Transverse colon (tissue), 4 donors: Measurements from ENCODE around the gene GLT8D1. TPM values are rescaled to one million over a fixed set of nuclear protein-coding genes. Genes with fewer than 3 reads are reported as not detected.
A peak's percentile ranks its signal among the peaks of the same experiment; 100 is the strongest.

Experiments
- DNase-seq: peaks from one replicate; pipeline ENCODE4 v3.0.0-alpha.2; 2019
- H3K27ac ChIP-seq, 4 donors: fragments of 200-600 bp; sonication (generic); 2 replicates each; pipeline ENCODE4 v1.5.1; 2016 to 2018; ENCODE audit warnings: inconsistent platforms in 4 of 4
- H3K27me3 ChIP-seq: fragments of 200-600 bp; sonication (generic); 2 replicates; pipeline ENCODE4 v1.5.1; 2017; ENCODE audit warnings: inconsistent platforms
- H3K36me3 ChIP-seq, 4 donors: fragments of 200-600 bp; sonication (generic); 2 replicates each; pipeline ENCODE4 v1.5.1; 2017 to 2019; ENCODE audit warnings: inconsistent platforms in 4 of 4
- H3K4me1 ChIP-seq, 4 donors: fragments of 200-600 bp; sonication (generic); 2 replicates each; pipeline ENCODE4 v1.5.1; 2017 to 2020; ENCODE audit warnings: inconsistent platforms in 4 of 4
- H3K4me3 ChIP-seq, 4 donors: fragments of 200-600 bp; sonication (generic); 1 replicate in 1 of 4; 2 replicates in 3 of 4; pipeline versions ENCODE4 v1.5.1 to v1.6.1; 2017 to 2019; ENCODE audit warnings: inconsistent platforms in 4 of 4
- H3K9me3 ChIP-seq, 2 donors: fragments of 200-600 bp; sonication (generic); 2 replicates each; pipeline ENCODE4 v1.5.1; 2017 to 2019; ENCODE audit warnings: inconsistent platforms in 2 of 2
- CTCF ChIP-seq, 5 experiments: fragments of 200-600 bp in 3 of 5; fragments of 450-650 bp in 2 of 5; sonication (generic) in 3 of 5; IDR thresholded peaks; 1 replicate in 2 of 5; 2 replicates in 3 of 5; pipeline ENCODE4 v1.5.1; 2016 to 2017; ENCODE audit warnings: antibody characterized with exemption in 5 of 5, inconsistent platforms in 3 of 5, mild to moderate bottlenecking in 2 of 5, moderate library complexity in 1 of 5
- EP300 ChIP-seq: sonication (generic); formaldehyde crosslinking; IDR thresholded peaks from one replicate; pipeline ENCODE4 v1.6.1; 2017; ENCODE audit warnings: antibody characterized with exemption, low read depth
- POLR2A ChIP-seq: fragments of 450-650 bp; IDR thresholded peaks from one replicate; pipeline ENCODE4 v1.6.1; 2016; ENCODE audit warnings: antibody characterized with exemption, mild to moderate bottlenecking, moderate library complexity
- POLR2AphosphoS5 ChIP-seq, 3 donors: sonication (generic); formaldehyde crosslinking; IDR thresholded peaks; one replicate each; pipeline ENCODE4 v1.6.1; 2016; ENCODE audit warnings: antibody characterized with exemption in 3 of 3
- WGBS, 2 donors: methylation state at CpG; one replicate each; pipeline ENCODE4 v1.1.5; 2018; ENCODE audit warnings: low coverage in 1 of 2; 5-methylcytosine and 5-hydroxymethylcytosine counted together
- in situ Hi-C, 4 donors: fragments of 200-750 bp; cut with MboI; loops; one replicate each; pipeline versions ENCODE4 v1.15.0 to v1.15.1; 2017; ENCODE audit warnings: low sequenced_read_pairs in 3 of 4, low pct_ligation_motif_present in 1 of 4, low pct_unique_long_range_greater_than_20kb in 1 of 4
- intact Hi-C: fragments of 100-400 bp; cut with DNase I; formaldehyde crosslinking; loops from one replicate; pipeline ENCODE4 v1.15.1; 2023; ENCODE audit warnings: low total_unique reads
- total RNA-seq, 4 donors: library from RNA; depleted of rRNA; stranded (reverse); fragments of >200 nt; gene quantifications; one replicate each; pipeline ENCODE4 v1.1.0, GENCODE V29; 2016

The GLT8D1 gene
- total RNA-seq, 4 donors from 2014 or later = 34.3 to 52.6 (median 37.2) TPM; not detected in 1

- in situ Hi-C loops (no loop called here), intact Hi-C loops (no loop called here)
- H3K9me3 ChIP-seq = no peaks in the 10 kb centered on the region
- peaks cover 0 to 8% (median 0%) of the 10 kb centered on the region in 4 donors for H3K36me3 ChIP-seq
- no peak for DNase-seq
- peaks cover 12 to 34% (median 28%) of the 10 kb centered on the region in 4 donors for H3K4me1 ChIP-seq
- WGBS, 2 donors = 0 to 1% methylated on average over 2 to 21 of the region's 22 CpGs
- H3K27me3 ChIP-seq = no peaks in the 10 kb centered on the region
- TF ChIP-seq EP300 (no peak), CTCF (IDR thresholded peaks at IDR 0.05) (no peak), POLR2AphosphoS5 (IDR thresholded peaks at IDR 0.05) (no peak), POLR2A (no peak)
- peak overlapping the region; percentile 66 to 91 (median 78) for H3K4me3 ChIP-seq
- H3K27ac ChIP-seq = peak overlapping the region; percentile 84 to 95 (median 94)
Measured at GRCh38 chr3:52704611-52705437, 767 bp downstream of the GLT8D1 start.

- no peak overlapping the region for H3K4me3 ChIP-seq
Measured at GRCh38 chr3:52703341-52703740, 2.2 kb downstream of the GLT8D1 start.

DNA sequence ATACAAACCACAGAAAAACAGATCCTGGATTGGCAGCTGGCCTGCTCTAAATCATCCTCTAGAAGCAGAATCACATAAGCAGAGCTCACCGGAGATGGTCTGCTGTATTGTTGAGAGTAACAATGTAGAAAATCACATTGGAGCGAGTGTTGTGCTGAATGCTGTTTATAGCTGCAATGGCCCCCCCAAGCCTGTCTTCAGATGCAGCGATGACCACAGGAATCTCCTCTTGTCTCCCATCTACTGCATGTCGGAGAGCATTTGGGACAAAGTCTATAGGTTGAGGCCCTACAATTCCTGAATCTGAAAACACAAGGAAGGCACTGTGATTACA lies 8.0 kb downstream of the GLT8D1 start:
- no peak for DNase-seq

More at GRCh38 chr3:52703341-52703740, 2.2 kb downstream of the GLT8D1 start:
- in situ Hi-C loops (no loop called here), intact Hi-C loops (no loop called here)
- Histone ChIP-seq H3K27ac (peak overlapping the region in 2 of 4 donors; percentile 84 to 95), H3K9me3 (no peaks in the 10 kb centered on the region), H3K27me3 (no peaks in the 10 kb centered on the region), H3K36me3 (peaks cover 0 to 3% (median 0%) of the 10 kb centered on the region in 4 donors), H3K4me1 (peaks cover 12 to 34% (median 28%) of the 10 kb centered on the region in 4 donors)
- no peak for DNase-seq
- 88 to 93% methylated on average over 4 to 7 of the region's 7 CpGs for WGBS, 2 donors
- TF ChIP-seq EP300 (no peak), POLR2A (no peak), CTCF (IDR thresholded peaks at IDR 0.05) (no peak), POLR2AphosphoS5 (IDR thresholded peaks at IDR 0.05) (no peak)

More for the DNA sequence above, 8.0 kb downstream of the GLT8D1 start:
- WGBS, 2 donors = 90 to 92% methylated on average over 2 to 4 of the region's 4 CpGs
- peaks cover 0 to 49% (median 21%) of the 10 kb centered on the region in 4 donors for H3K36me3 ChIP-seq
- in situ Hi-C loops (no loop called here), intact Hi-C loops (no loop called here)
- no peaks in the 10 kb centered on the region for H3K9me3 ChIP-seq
- H3K27ac ChIP-seq = peak overlapping the region in 1 of 4 donors; percentile 7
- H3K4me3 ChIP-seq = no peak overlapping the region
- H3K4me1 ChIP-seq = no peaks in the 10 kb centered on the region
- no peaks in the 10 kb centered on the region for H3K27me3 ChIP-seq
- no peak for TF ChIP-seq EP300
- TF ChIP-seq POLR2A = no peak
- no peak for TF ChIP-seq CTCF (IDR thresholded peaks at IDR 0.05)
- TF ChIP-seq POLR2AphosphoS5 (IDR thresholded peaks at IDR 0.05) = no peak
